ENCODE data around the gene ABL1.

Gene ABL1

GRCh38 chr9:130890870-130891687 lies 56.0 kb downstream of the ABL1 start:
- no peak for DNase-seq (ENCODE audit: low read depth)

- DNase-seq (ENCODE audit: low read depth): no peak
These were observed 56.8 kb downstream of the ABL1 start for GRCh38 chr9:130891688-130892476.

- no peak for DNase-seq (ENCODE audit: low read depth)
These were observed 57.6 kb downstream of the ABL1 start for GRCh38 chr9:130892477-130893304.

- DNase-seq (ENCODE audit: low read depth): no peak
These were observed 58.5 kb downstream of the ABL1 start for GRCh38 chr9:130893341-130894101.

GRCh38 chr9:130894546-130894945 lies 59.5 kb downstream of the ABL1 start:
- DNase-seq (ENCODE audit: low read depth): no peak

GRCh38 chr9:130895038-130895437 lies 60.0 kb downstream of the ABL1 start:
- no peak for DNase-seq (ENCODE audit: low read depth)

- no peak for DNase-seq (ENCODE audit: low read depth)
These were observed 60.6 kb downstream of the ABL1 start for GRCh38 chr9:130895481-130896232.

GRCh38 chr9:130896233-130897014 lies 61.4 kb downstream of the ABL1 start, which contains the start of gene QRFP:
QRFP (minus strand) TSS chr9:130896812; CDS start chr9:130893838, 2,974 bp downstream.
- DNase-seq (ENCODE audit: low read depth): no peak

GRCh38 chr9:130897105-130897751 lies 62.2 kb downstream of the ABL1 start:
- DNase-seq (ENCODE audit: low read depth): no peak

- no peak for DNase-seq (ENCODE audit: low read depth)
These were observed 62.9 kb downstream of the ABL1 start for GRCh38 chr9:130897848-130898551.

GRCh38 chr9:130898552-130898852 lies 63.4 kb downstream of the ABL1 start:
- no peak for DNase-seq (ENCODE audit: low read depth)

GRCh38 chr9:130899051-130899748 lies 64.1 kb downstream of the ABL1 start:
- DNase-seq (ENCODE audit: low read depth): no peak

- no peak for DNase-seq (ENCODE audit: low read depth)
These were observed 65.8 kb downstream of the ABL1 start for GRCh38 chr9:130900701-130901497.

- DNase-seq (ENCODE audit: low read depth): no peak
These were observed 66.6 kb downstream of the ABL1 start for GRCh38 chr9:130901498-130902203.

GRCh38 chr9:130902204-130903185 lies 67.4 kb downstream of the ABL1 start:
- DNase-seq (ENCODE audit: low read depth): no peak
